K562 (cell line): ENCODE results near the gene ASMTL. TPM values are rescaled to one million over a fixed set of nuclear protein-coding genes. Genes with fewer than 3 reads are reported as not detected.

Experiments used
- E4F1 ChIP-seq: fragments of 250-450 bp; sonication (Bioruptor Pico); IDR thresholded peaks from 2 replicates; pipeline ENCODE4 v1.5.0; 2021; ENCODE audit warnings: mild to moderate bottlenecking, borderline replicate concordance
- GTF2E2 ChIP-seq: fragments of 200-800 bp; sonication (Bioruptor generic); IDR thresholded peaks from 2 replicates; pipeline ENCODE4 v1.6.1; 2016; ENCODE audit warnings: missing genetic modification characterization, missing compliant biosample characterization
- KAT8 ChIP-seq: fragments of 450-650 bp; IDR thresholded peaks from 2 replicates; pipeline ENCODE4 v1.6.1; 2016; ENCODE audit warnings: low read depth, mild to moderate bottlenecking
- MEIS2 ChIP-seq: fragments of 450-650 bp; IDR thresholded peaks from 2 replicates; pipeline ENCODE4 v1.6.1; 2014; ENCODE audit warnings: mild to moderate bottlenecking; ENCODE audit not compliant: partially characterized antibody
- MYBL2 ChIP-seq, 2 experiments: fragments of 450-650 bp in 1 of 2; sonication (generic) in 1 of 2; formaldehyde crosslinking in 1 of 2; IDR thresholded peaks; 2 replicates each; pipeline versions ENCODE4 v1.6.1 to v1.8.1; 2017 to 2022; ENCODE audit warnings: borderline replicate concordance in 1 of 2, inconsistent platforms in 1 of 2, low read depth in 1 of 2, mild to moderate bottlenecking in 1 of 2, missing genetic modification reagents in 1 of 2, moderate library complexity in 1 of 2
- NELFE ChIP-seq: IDR thresholded peaks from 2 replicates; pipeline ENCODE4 v1.6.1; 2011; ENCODE audit warnings: mild to moderate bottlenecking; ENCODE audit not compliant: insufficient read depth, insufficient read length
- NUFIP1 ChIP-seq: fragments of 450-650 bp; IDR thresholded peaks from 2 replicates; pipeline ENCODE4 v1.6.1; 2018; ENCODE audit not compliant: partially characterized antibody
- POLR3G ChIP-seq: IDR thresholded peaks from 2 replicates; pipeline ENCODE4 v1.6.1; 2011; ENCODE audit not compliant: insufficient read length, insufficient replicate concordance; ENCODE audit errors: extremely low read depth
- RBM14 ChIP-seq: fragments of 200-400 bp; formaldehyde crosslinking; IDR thresholded peaks from 2 replicates; pipeline ENCODE4 v1.6.1; 2018; ENCODE audit warnings: low read depth, mild to moderate bottlenecking, low read length, moderate library complexity, borderline replicate concordance; ENCODE audit not compliant: insufficient read depth
- SP1 ChIP-seq: sonication (generic); formaldehyde crosslinking; IDR thresholded peaks from 2 replicates; pipeline ENCODE4 v1.8.1; 2022; ENCODE audit warnings: mild to moderate bottlenecking, missing genetic modification reagents
- TCF7L2 ChIP-seq: fragments of 150-350 bp; IDR thresholded peaks from 2 replicates; pipeline ENCODE4 v1.6.1; 2016; ENCODE audit warnings: low read depth, mild to moderate bottlenecking, low read length, moderate library complexity
- USF1 ChIP-seq: sonication (generic); formaldehyde crosslinking; IDR thresholded peaks from 2 replicates; pipeline ENCODE4 v1.9.0; 2022; ENCODE audit warnings: mild to moderate bottlenecking, missing genetic modification reagents
- WHSC1 ChIP-seq: IDR thresholded peaks from one replicate; pipeline ENCODE4 v1.6.1; 2012; ENCODE audit warnings: low read length, control low read depth, inconsistent platforms
- ZNF316 ChIP-seq: fragments of 450-650 bp; IDR thresholded peaks from 2 replicates; pipeline ENCODE4 v1.6.1; 2016
- ZNF436 ChIP-seq: fragments of 250-450, 450-650 bp; sonication (Bioruptor Pico); formaldehyde crosslinking; IDR thresholded peaks from 2 replicates; pipeline ENCODE4 v1.7.0; 2020; ENCODE audit warnings: mild to moderate bottlenecking
- ZSCAN32 ChIP-seq: fragments of 450-650 bp; formaldehyde crosslinking; IDR thresholded peaks from 2 replicates; pipeline ENCODE4 v1.4.0; 2020; ENCODE audit warnings: mild to moderate bottlenecking, moderate library complexity
- polyA plus RNA-seq, 8 experiments: library from polyadenylated mRNA; depleted of rRNA in 4 of 8; stranded (reverse) in 5 of 8; unstranded in 3 of 8; fragments of >200 nt; fragmentation: Nextera tagmentation in 2 of 8; fragmentation: Illumina TruSeq in 1 of 8; extraction: Ambion mirVana in 2 of 8; extraction: Trizol in 1 of 8; gene quantifications; 2 replicates each; pipeline versions ENCODE4 v1.2.1 to v1.2.3, GENCODE V29; 2011 to 2014; ENCODE audit warnings: inconsistent platforms in 1 of 8, missing spikeins in 1 of 8
- total RNA-seq, 7 experiments: library from RNA; depleted of rRNA in 6 of 7; stranded (reverse); fragments of >200 nt in 6 of 7; fragmentation: Illumina TruSeq in 2 of 7; extraction: Trizol in 2 of 7; gene quantifications; 2 replicates each; pipeline versions ENCODE4 v1.2.1 to v1.2.3, GENCODE V29; 2011 to 2021; ENCODE audit warnings: low replicate concordance in 1 of 7
- TF ChIP-seq, protein P1 (sequence below): fragments of 450-650 bp; formaldehyde crosslinking; IDR thresholded peaks from 2 replicates; pipeline ENCODE4 v1.4.0; 2020; ENCODE audit warnings: mild to moderate bottlenecking, moderate library complexity
- TF ChIP-seq, protein P2 (sequence below): fragments of 250-450 bp; sonication (Bioruptor Pico); IDR thresholded peaks from 2 replicates; pipeline ENCODE4 v1.8.0; 2021; ENCODE audit warnings: moderate library complexity, mild to moderate bottlenecking, inconsistent platforms
- TF ChIP-seq, protein P3 (sequence below): fragments of 250-450 bp; sonication (Bioruptor Pico); IDR thresholded peaks from 2 replicates; pipeline ENCODE4 v1.5.0; 2021
- TF ChIP-seq, protein P4 (sequence below): fragments of 250-450 bp; sonication (Bioruptor Pico); IDR thresholded peaks from 2 replicates; pipeline ENCODE4 v1.6.1; 2021; ENCODE audit warnings: mild to moderate bottlenecking

ASMTL gene
- total and polyA plus RNA-seq, 9 of the 15 experiments (the other 6 are each of a cell fraction or from before 2014, with no cell fraction given) = 0.56 to 20.6 (median 7.6) TPM

DNA sequence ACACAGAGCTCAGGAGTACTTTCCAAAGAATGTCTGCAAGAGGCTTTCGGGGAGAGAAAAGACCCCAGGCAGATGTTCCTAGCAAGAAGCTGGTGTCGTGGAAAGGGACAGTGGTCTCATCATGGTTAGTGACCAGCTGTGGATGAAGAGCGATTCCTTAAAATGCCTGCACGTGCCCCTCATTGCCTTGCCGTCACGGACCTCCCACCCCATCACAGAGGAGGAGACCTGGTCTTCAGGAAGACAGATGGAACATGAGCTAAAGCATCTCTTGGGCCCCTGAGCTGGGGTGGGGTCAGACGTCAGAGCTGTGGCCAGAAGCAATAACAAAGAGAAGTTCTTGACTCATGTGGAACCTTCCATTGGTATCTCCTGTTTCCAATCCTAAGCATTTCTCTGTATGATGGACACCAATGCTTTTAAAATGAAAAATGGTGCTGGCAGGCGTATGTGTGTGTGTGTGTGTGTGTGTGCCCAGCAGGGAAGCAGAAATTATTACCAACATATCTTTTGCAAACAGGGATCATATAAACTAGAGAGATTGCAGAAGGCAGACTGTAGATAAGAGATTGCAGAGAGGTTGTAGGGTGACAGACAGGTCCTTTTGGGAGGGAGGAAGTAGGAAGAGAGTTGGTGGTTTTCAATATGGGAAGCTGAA, 25.2 kb upstream of the ASMTL start (continued):
- TF ChIP-seq, protein P1, sequence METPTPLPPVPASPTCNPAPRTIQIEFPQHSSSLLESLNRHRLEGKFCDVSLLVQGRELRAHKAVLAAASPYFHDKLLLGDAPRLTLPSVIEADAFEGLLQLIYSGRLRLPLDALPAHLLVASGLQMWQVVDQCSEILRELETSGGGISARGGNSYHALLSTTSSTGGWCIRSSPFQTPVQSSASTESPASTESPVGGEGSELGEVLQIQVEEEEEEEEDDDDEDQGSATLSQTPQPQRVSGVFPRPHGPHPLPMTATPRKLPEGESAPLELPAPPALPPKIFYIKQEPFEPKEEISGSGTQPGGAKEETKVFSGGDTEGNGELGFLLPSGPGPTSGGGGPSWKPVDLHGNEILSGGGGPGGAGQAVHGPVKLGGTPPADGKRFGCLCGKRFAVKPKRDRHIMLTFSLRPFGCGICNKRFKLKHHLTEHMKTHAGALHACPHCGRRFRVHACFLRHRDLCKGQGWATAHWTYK (CRISPR knock-in tag) = peak; percentile 48; the same call in 1 of the 2 replicates
- TF ChIP-seq SP1 = no peak
- TF ChIP-seq, protein P2, sequence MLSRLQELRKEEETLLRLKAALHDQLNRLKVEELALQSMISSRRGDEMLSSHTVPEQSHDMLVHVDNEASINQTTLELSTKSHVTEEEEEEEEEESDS = no peak
- TF ChIP-seq NELFE = no peak
- no peak for TF ChIP-seq NUFIP1
- no peak for TF ChIP-seq ZNF316
- TF ChIP-seq RBM14 = no peak
- TF ChIP-seq E4F1 = no peak
- TF ChIP-seq GTF2E2 (tag) = no peak
- no peak for TF ChIP-seq ZNF436 (CRISPR knock-in tag)
- TF ChIP-seq MEIS2 = peak; percentile 85
- TF ChIP-seq, protein P3, sequence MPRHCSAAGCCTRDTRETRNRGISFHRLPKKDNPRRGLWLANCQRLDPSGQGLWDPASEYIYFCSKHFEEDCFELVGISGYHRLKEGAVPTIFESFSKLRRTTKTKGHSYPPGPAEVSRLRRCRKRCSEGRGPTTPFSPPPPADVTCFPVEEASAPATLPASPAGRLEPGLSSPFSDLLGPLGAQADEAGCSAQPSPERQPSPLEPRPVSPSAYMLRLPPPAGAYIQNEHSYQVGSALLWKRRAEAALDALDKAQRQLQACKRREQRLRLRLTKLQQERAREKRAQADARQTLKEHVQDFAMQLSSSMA (CRISPR knock-in tag) = no peak
- no peak for TF ChIP-seq TCF7L2
- no peak for TF ChIP-seq WHSC1
- no peak for TF ChIP-seq USF1 (CRISPR knock-in tag)
- TF ChIP-seq MYBL2 (IDR thresholded peaks at IDR 0.05; ENCODE audit: low read depth) = no peak
- TF ChIP-seq MYBL2 (CRISPR knock-in tag; IDR thresholded peaks at IDR 0.05; ENCODE audit: borderline replicate concordance) = no peak
- no peak for TF ChIP-seq KAT8
- TF ChIP-seq, protein P4, sequence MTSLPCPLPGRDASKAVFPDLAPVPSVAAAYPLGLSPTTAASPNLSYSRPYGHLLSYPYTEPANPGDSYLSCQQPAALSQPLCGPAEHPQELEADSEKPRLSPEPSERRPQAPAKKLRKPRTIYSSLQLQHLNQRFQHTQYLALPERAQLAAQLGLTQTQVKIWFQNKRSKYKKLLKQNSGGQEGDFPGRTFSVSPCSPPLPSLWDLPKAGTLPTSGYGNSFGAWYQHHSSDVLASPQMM (CRISPR knock-in tag) = no peak
- no peak for TF ChIP-seq POLR3G
- TF ChIP-seq ZSCAN32 (CRISPR knock-in tag) = no peak
